Measurements from ENCODE around the gene TEDC2.

The TEDC2 gene

GRCh38 chr16:2499454-2499853 lies 39.5 kb downstream of the TEDC2 start:
- WGBS (ENCODE audit: insufficient coverage): 100% methylated on average over 3 of the region's 6 CpGs
- peaks cover 0 to 22% (median 18%) of the 10 kb centered on the region in 4 experiments for H3K4me1 ChIP-seq (ENCODE audit: control extremely low read depth in 1 of 4, control insufficient read depth in 4 of 4, insufficient read depth in 4 of 4, low read length in 3 of 4)
- ChIA-PET POLR2A (no interaction called here), CTCF (interaction anchor here (0.8 to 4.2 kb wide), 5 partner anchors 10 to 70 kb away, joined by 3 to 42 read pairs (median 4); partner anchors contain the start of gene CCNF)
- no peak for DNase-seq
- H3K36me3 ChIP-seq (ENCODE audit: control insufficient read depth in 4 of 4, insufficient read depth in 4 of 4, low read length in 3 of 4): peaks cover 0 to 56% (median 33%) of the 10 kb centered on the region in 4 experiments
- H3K9me3 ChIP-seq (ENCODE audit: control extremely low read depth in 1 of 5, control insufficient read depth in 4 of 5, insufficient read depth in 2 of 5, low read depth in 1 of 5, low read length in 4 of 5): no peaks in the 10 kb centered on the region
- H3K27ac ChIP-seq (ENCODE audit: insufficient read depth in 1 of 2, low read depth in 1 of 2, low read length in 2 of 2, poor library complexity in 1 of 2, severe bottlenecking in 2 of 2): no peak overlapping the region
- H3K4me3 ChIP-seq (ENCODE audit: control insufficient read depth in 1 of 7, extremely low read depth in 1 of 7, insufficient read depth in 4 of 7, low read depth in 2 of 7, low read length in 6 of 7): no peak overlapping the region
- no peaks in the 10 kb centered on the region for H3K27me3 ChIP-seq (replicated peaks in 2 of 5; ENCODE audit: control insufficient read depth in 4 of 5, insufficient read depth in 5 of 5, low read length in 4 of 5)

- Histone ChIP-seq H3K36me3 (ENCODE audit: control insufficient read depth in 4 of 4, insufficient read depth in 4 of 4, low read length in 3 of 4) (peaks cover 0 to 56% (median 33%) of the 10 kb centered on the region in 4 experiments), H3K9me3 (ENCODE audit: control extremely low read depth in 1 of 5, control insufficient read depth in 4 of 5, insufficient read depth in 2 of 5, low read depth in 1 of 5, low read length in 4 of 5) (no peaks in the 10 kb centered on the region), H3K27me3 (replicated peaks in 2 of 5; ENCODE audit: control insufficient read depth in 4 of 5, insufficient read depth in 5 of 5, low read length in 4 of 5) (no peaks in the 10 kb centered on the region), H3K27ac (ENCODE audit: insufficient read depth in 1 of 2, low read depth in 1 of 2, low read length in 2 of 2, poor library complexity in 1 of 2, severe bottlenecking in 2 of 2) (no peak overlapping the region), H3K4me3 (ENCODE audit: control insufficient read depth in 1 of 7, extremely low read depth in 1 of 7, insufficient read depth in 4 of 7, low read depth in 2 of 7, low read length in 6 of 7) (no peak overlapping the region), H3K4me1 (ENCODE audit: control extremely low read depth in 1 of 4, control insufficient read depth in 4 of 4, insufficient read depth in 4 of 4, low read length in 3 of 4) (peaks cover 0 to 22% (median 18%) of the 10 kb centered on the region in 4 experiments)
- WGBS (ENCODE audit: insufficient coverage): 93% methylated on average over 29 of the region's 29 CpGs
- CTCF ChIA-PET: interaction anchor here (0.8 to 4.2 kb wide), 10 partner anchors 10 to 492 kb away, joined by 3 to 42 read pairs (median 5); partner anchors contain the start of genes CCNF, TBC1D24 and TEDC2
- POLR2A ChIA-PET: no interaction called here
- DNase-seq: no peak
Measured at GRCh38 chr16:2499890-2500429, 40.1 kb downstream of the TEDC2 start.

GRCh38 chr16:2500430-2500917 lies 40.6 kb downstream of the TEDC2 start:
- 90% methylated on average over 12 of the region's 20 CpGs for WGBS (ENCODE audit: insufficient coverage)
- Histone ChIP-seq H3K4me3 (ENCODE audit: control insufficient read depth in 1 of 7, extremely low read depth in 1 of 7, insufficient read depth in 4 of 7, low read depth in 2 of 7, low read length in 6 of 7) (no peak overlapping the region), H3K36me3 (ENCODE audit: control insufficient read depth in 4 of 4, insufficient read depth in 4 of 4, low read length in 3 of 4) (peaks cover 0 to 56% (median 33%) of the 10 kb centered on the region in 4 experiments), H3K9me3 (ENCODE audit: control extremely low read depth in 1 of 5, control insufficient read depth in 4 of 5, insufficient read depth in 2 of 5, low read depth in 1 of 5, low read length in 4 of 5) (no peaks in the 10 kb centered on the region), H3K27me3 (replicated peaks in 2 of 5; ENCODE audit: control insufficient read depth in 4 of 5, insufficient read depth in 5 of 5, low read length in 4 of 5) (no peaks in the 10 kb centered on the region), H3K4me1 (ENCODE audit: control extremely low read depth in 1 of 4, control insufficient read depth in 4 of 4, insufficient read depth in 4 of 4, low read length in 3 of 4) (peaks cover 0 to 22% (median 18%) of the 10 kb centered on the region in 4 experiments), H3K27ac (ENCODE audit: insufficient read depth in 1 of 2, low read depth in 1 of 2, low read length in 2 of 2, poor library complexity in 1 of 2, severe bottlenecking in 2 of 2) (no peak overlapping the region)
- DNase-seq: no peak
- ChIA-PET POLR2A (interaction anchor here (1.4 kb wide), 1 partner anchor 345 kb away, joined by 3 read pairs; the partner anchor contains the start of gene TRAF7), CTCF (interaction anchor here (0.6 to 4.2 kb wide), 18 partner anchors 9 to 493 kb away, joined by 3 to 42 read pairs (median 6); partner anchors contain the start of genes AMDHD2, ATP6V0C, CCNF and TBC1D24)

DNA sequence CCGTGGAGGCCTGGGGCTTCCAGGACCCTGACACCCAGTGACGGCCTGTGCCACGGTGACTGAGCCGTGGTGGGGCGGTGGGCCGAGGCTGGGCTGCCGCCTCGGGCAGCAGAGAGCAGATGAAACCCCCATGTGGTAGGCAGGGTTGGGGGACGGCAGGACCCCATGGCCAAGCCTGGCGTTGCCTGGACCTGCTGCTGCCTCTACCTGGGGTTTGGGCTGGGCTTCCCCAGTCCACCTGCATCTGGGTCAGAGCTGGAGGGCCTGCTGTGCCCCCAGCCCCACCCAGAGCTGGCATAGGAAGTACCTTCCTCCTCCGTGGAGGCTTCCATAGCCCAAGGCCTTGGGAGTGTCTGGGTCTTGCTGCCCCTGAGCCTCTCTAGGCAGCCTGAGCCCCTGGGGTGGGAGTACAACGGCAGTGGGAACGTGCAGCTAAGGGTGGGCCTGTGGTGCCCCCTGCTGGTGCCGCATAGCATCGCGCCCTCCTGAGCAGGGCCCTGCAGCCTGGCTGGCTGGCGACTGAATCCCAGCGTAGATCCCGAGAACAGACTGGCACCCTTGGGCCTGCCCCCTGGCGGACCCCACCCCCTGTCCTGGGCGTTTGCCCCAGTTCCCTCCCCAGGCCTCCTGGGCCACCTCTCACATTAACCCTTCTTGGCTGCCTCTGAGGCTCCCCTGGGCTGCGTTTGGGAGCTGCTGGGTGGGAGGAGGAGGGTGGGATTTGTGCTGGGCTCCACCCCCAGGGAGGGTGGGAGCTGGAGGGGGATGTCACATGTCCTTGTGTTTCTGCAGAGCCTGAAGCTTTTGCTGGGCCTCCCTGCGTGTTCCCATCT lies 41.2 kb downstream of the TEDC2 start:
- ChIA-PET CTCF (interaction anchor here (0.6 to 4.2 kb wide), 25 partner anchors 9 to 493 kb away, joined by 3 to 42 read pairs (median 5); partner anchors contain the start of genes ABCA3, AMDHD2, ATP6V0C and CCNF), POLR2A (interaction anchor here (0.6 to 1.4 kb wide), 5 partner anchors 14 to 1853 kb away, joined by 3 to 4 read pairs (median 3); partner anchors contain the start of gene TRAF7)
- no peaks in the 10 kb centered on the region for H3K9me3 ChIP-seq (ENCODE audit: control extremely low read depth in 1 of 5, control insufficient read depth in 4 of 5, insufficient read depth in 2 of 5, low read depth in 1 of 5, low read length in 4 of 5)
- WGBS (ENCODE audit: insufficient coverage): 36% methylated on average over 16 of the region's 23 CpGs
- no peak overlapping the region for H3K27ac ChIP-seq (ENCODE audit: insufficient read depth in 1 of 2, low read depth in 1 of 2, low read length in 2 of 2, poor library complexity in 1 of 2, severe bottlenecking in 2 of 2)
- H3K36me3 ChIP-seq (ENCODE audit: control insufficient read depth in 4 of 4, insufficient read depth in 4 of 4, low read length in 3 of 4): peaks cover 0 to 52% (median 30%) of the 10 kb centered on the region in 4 experiments
- peaks cover 0 to 25% (median 18%) of the 10 kb centered on the region in 4 experiments for H3K4me1 ChIP-seq (ENCODE audit: control extremely low read depth in 1 of 4, control insufficient read depth in 4 of 4, insufficient read depth in 4 of 4, low read length in 3 of 4)
- no peaks in the 10 kb centered on the region for H3K27me3 ChIP-seq (replicated peaks in 2 of 5; ENCODE audit: control insufficient read depth in 4 of 5, insufficient read depth in 5 of 5, low read length in 4 of 5)
- DNase-seq: peak; percentile 82 to 91 (median 89)
- H3K4me3 ChIP-seq (ENCODE audit: control insufficient read depth in 1 of 7, extremely low read depth in 1 of 7, insufficient read depth in 4 of 7, low read depth in 2 of 7, low read length in 6 of 7): peak overlapping the region in 4 of 7 experiments; percentile 10 to 68 (median 54)

DNA sequence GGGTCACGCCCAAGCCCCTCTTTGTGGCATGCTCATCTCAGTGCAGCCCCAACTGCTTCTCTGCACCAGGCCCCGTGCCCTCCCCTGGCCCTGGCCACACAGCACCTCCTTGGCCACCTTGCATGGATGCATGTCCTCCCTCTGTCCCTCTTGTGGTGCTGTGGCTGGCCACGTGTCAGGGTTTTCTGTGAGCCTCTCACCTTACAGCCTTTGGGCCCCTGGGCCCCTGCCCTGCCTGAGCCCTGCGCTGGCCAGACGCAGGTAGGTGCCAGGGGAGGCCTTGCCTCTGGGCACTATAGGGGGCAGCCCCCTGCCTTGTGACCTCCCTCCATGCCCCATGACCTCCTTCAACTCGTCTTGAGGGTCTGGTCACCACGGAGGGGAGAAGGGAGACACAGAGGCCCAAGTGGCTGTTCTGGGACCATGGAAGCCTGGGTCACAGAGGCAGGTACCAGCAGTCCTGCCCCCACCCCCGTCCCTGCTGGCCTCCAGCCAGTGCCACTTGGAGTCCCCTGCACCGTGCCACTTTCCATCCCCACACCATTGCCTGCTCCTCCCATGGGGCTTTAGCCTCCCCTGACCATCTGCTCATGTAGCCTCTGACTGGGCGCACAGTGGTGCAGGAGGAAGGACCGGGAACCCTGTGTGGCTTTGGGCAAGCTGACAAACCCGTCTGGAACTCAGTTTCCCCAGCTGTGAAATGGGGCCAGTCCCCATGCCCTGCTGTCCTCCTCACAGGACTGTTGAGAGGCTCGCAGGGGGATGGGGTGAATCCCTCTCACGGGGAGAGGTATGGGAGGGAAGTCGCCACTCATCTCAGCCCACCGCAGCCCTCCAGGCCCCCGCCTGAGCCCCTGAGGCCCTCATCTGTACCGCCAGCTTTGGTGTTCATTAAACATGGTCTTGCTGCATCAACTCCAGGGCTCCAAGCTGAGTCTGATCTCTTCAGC lies 42.3 kb downstream of the TEDC2 start:
- Histone ChIP-seq H3K36me3 (ENCODE audit: control insufficient read depth in 4 of 4, insufficient read depth in 4 of 4, low read length in 3 of 4) (peaks cover 0 to 42% (median 20%) of the 10 kb centered on the region in 4 experiments), H3K4me1 (ENCODE audit: control extremely low read depth in 1 of 4, control insufficient read depth in 4 of 4, insufficient read depth in 4 of 4, low read length in 3 of 4) (peaks cover 3 to 35% (median 25%) of the 10 kb centered on the region in 4 experiments), H3K4me3 (ENCODE audit: control insufficient read depth in 1 of 7, extremely low read depth in 1 of 7, insufficient read depth in 4 of 7, low read depth in 2 of 7, low read length in 6 of 7) (no peak overlapping the region), H3K27ac (ENCODE audit: insufficient read depth in 1 of 2, low read depth in 1 of 2, low read length in 2 of 2, poor library complexity in 1 of 2, severe bottlenecking in 2 of 2) (no peak overlapping the region), H3K9me3 (ENCODE audit: control extremely low read depth in 1 of 5, control insufficient read depth in 4 of 5, insufficient read depth in 2 of 5, low read depth in 1 of 5, low read length in 4 of 5) (no peaks in the 10 kb centered on the region), H3K27me3 (replicated peaks in 2 of 5; ENCODE audit: control insufficient read depth in 4 of 5, insufficient read depth in 5 of 5, low read length in 4 of 5) (no peaks in the 10 kb centered on the region)
- POLR2A ChIA-PET: interaction anchor here (0.6 to 1.4 kb wide), 3 partner anchors 13 to 347 kb away, joined by 3 to 4 read pairs (median 3); partner anchors contain the start of gene TRAF7
- 82% methylated on average over 12 of the region's 18 CpGs for WGBS (ENCODE audit: insufficient coverage)
- CTCF ChIA-PET: interaction anchor here (0.6 to 4.2 kb wide), 23 partner anchors 10 to 308 kb away, joined by 3 to 42 read pairs (median 5); partner anchors contain the start of genes ABCA3, AMDHD2, ATP6V0C and CCNF
- DNase-seq: peak in 1 of 3 donors; percentile 22

DNA sequence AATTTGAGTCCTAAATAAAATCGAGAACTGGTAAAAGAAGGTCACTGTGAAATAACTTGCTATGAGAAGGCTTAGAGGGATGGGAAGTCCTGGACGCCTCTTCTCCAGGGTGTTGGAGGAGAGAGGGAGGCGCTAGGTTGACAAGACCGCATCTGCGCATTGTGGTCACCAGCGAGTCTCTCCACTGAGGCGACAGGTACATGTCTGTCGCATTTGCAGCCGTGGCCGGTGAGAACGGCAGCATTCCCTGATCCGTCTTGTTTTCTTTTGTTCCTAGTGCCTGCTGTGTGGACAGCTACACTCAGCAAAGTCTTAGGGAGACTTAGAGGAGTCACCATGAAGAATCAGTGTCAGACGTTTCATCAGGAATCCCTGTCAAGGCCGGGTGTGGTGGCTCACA lies 45.8 kb downstream of the TEDC2 start:
- Histone ChIP-seq H3K36me3 (ENCODE audit: control insufficient read depth in 4 of 4, insufficient read depth in 4 of 4, low read length in 3 of 4) (peaks cover 0 to 8% (median 2%) of the 10 kb centered on the region in 4 experiments), H3K27ac (ENCODE audit: insufficient read depth in 1 of 2, low read depth in 1 of 2, low read length in 2 of 2, poor library complexity in 1 of 2, severe bottlenecking in 2 of 2) (no peak overlapping the region), H3K27me3 (replicated peaks in 2 of 5; ENCODE audit: control insufficient read depth in 4 of 5, insufficient read depth in 5 of 5, low read length in 4 of 5) (no peaks in the 10 kb centered on the region), H3K4me3 (ENCODE audit: control insufficient read depth in 1 of 7, extremely low read depth in 1 of 7, insufficient read depth in 4 of 7, low read depth in 2 of 7, low read length in 6 of 7) (no peak overlapping the region), H3K4me1 (ENCODE audit: control extremely low read depth in 1 of 4, control insufficient read depth in 4 of 4, insufficient read depth in 4 of 4, low read length in 3 of 4) (peaks cover 3 to 69% (median 58%) of the 10 kb centered on the region in 4 experiments), H3K9me3 (ENCODE audit: control extremely low read depth in 1 of 5, control insufficient read depth in 4 of 5, insufficient read depth in 2 of 5, low read depth in 1 of 5, low read length in 4 of 5) (no peaks in the 10 kb centered on the region)
- DNase-seq: no peak
- WGBS (ENCODE audit: insufficient coverage): 97% methylated on average over 12 of the region's 14 CpGs
- ChIA-PET CTCF (no interaction called here), POLR2A (no interaction called here)
